GM12892 (cell line): ENCODE data around the gene KIRREL3.

Source experiments
- POLR2A ChIP-seq: IDR thresholded peaks from 2 replicates; pipeline ENCODE4 v1.6.1; 2011; ENCODE audit warnings: low read depth, low read length, control low read depth
- POLR2AphosphoS5 ChIP-seq: IDR thresholded peaks from 2 replicates; pipeline ENCODE4 v1.6.1; 2011; ENCODE audit warnings: low read depth, low read length, control low read depth
- TAF1 ChIP-seq: IDR thresholded peaks from 2 replicates; pipeline ENCODE4 v1.6.1; 2011; ENCODE audit warnings: low read depth, mild to moderate bottlenecking, control low read depth, low read length, borderline replicate concordance

DNA sequence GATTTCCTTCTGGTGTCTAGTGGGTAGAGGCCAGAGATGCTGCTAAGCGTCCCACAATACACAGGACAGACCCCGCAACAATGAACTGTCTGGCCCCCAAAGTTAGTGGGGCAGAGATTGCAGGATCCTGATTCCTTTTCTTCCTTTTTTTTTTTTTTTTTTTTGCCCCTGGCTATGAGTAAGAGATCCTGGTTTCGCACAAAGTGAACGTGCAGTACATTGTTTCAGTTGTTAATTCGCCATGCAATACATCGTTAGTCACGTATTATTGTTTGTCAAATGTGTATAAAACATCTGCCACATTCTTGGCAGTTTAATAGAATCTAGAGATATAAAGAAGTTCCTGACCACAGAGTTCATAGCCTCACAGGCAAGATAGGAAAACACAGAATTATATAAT is 624.8 kb downstream of the KIRREL3 start:
- TF ChIP-seq TAF1 (no peak), POLR2A (no peak), POLR2AphosphoS5 (no peak)
